GM12878 (cell line): ENCODE data around the gene RGS5. TPM values are rescaled to one million over a fixed set of nuclear protein-coding genes. Genes with fewer than 3 reads are reported as not detected.

Experiments
- ATAC-seq: fragments of 200-7000 bp; cut with Tn5 transposase; 3 replicates; pipeline ENCODE4 v1.9.1; 2020; ENCODE audit warnings: mild to moderate bottlenecking, moderate library complexity
- BruUV-seq: library from RNA; stranded (reverse); fragments of 400-500 nt; replicated peaks from 2 replicates; lab custom pipeline; 2021; lab: Mats Ljungman, UMichigan
- CTCF ChIA-PET: fragments of 300-600 bp; sonication (Branson Sonifier 250); formaldehyde crosslinking; extraction: SDS; loops from one replicate; lab custom pipeline; 2021; ENCODE audit warnings: inconsistent platforms; lab: Yijun Ruan, JAX
- POLR2A ChIA-PET: fragments of 350-600 bp; formaldehyde crosslinking; extraction: SDS; loops from one replicate; lab custom pipeline; 2021; ENCODE audit warnings: inconsistent platforms; lab: Charles Lee
- RAD21 ChIA-PET: fragments of 300-600 bp; sonication (Branson Sonifier 250); formaldehyde crosslinking; loops from one replicate; lab custom pipeline; 2023; ENCODE audit warnings: antibody characterized with exemption; ENCODE audit not compliant: unreplicated experiment; lab: Charles Lee
- SMC1A ChIA-PET: fragments of 300-600 bp; sonication (Branson Sonifier 250); formaldehyde crosslinking; loops from one replicate; lab custom pipeline; 2023; ENCODE audit not compliant: unreplicated experiment, uncharacterized antibody; lab: Charles Lee
- DNase-seq: peaks from one replicate; pipeline ENCODE4 v3.0.0-alpha.2; 2011; ENCODE audit warnings: low read depth, low spot score
- FAIRE-seq: peaks from 3 replicates; lab custom pipeline; 2011; peaks lifted over from hg19 to GRCh38; lab: Jason Lieb, UNC
- H2AFZ ChIP-seq: 2 replicates; pipeline ENCODE4 v1.6.0; 2011; ENCODE audit warnings: low read depth, low read length, control low read depth; ENCODE audit not compliant: control insufficient read depth
- H3K27ac ChIP-seq: 2 replicates; pipeline ENCODE4 v1.5.1; 2011; ENCODE audit warnings: control low read depth; ENCODE audit not compliant: control insufficient read depth, insufficient read depth
- H3K27me3 ChIP-seq, 2 experiments: replicated peaks in 1 of 2; 2 replicates each; pipeline versions ENCODE4 v1.6.0 to v1.6.1; 2011; ENCODE audit warnings: low read length in 1 of 2; ENCODE audit not compliant: control insufficient read depth in 2 of 2, insufficient read depth in 2 of 2
- H3K36me3 ChIP-seq, 2 experiments: 2 replicates each; pipeline ENCODE4 v1.5.1; 2011; ENCODE audit warnings: low read length in 1 of 2; ENCODE audit not compliant: control insufficient read depth in 2 of 2, insufficient read depth in 2 of 2
- H3K4me1 ChIP-seq: 2 replicates; pipeline ENCODE4 v1.6.1; 2011; ENCODE audit warnings: mild to moderate bottlenecking, low read length, moderate library complexity, mixed read lengths; ENCODE audit not compliant: control insufficient read depth, insufficient read depth
- H3K4me2 ChIP-seq: 2 replicates; pipeline ENCODE4 v1.6.0; 2011; ENCODE audit warnings: control low read depth; ENCODE audit not compliant: control insufficient read depth, insufficient read depth
- H3K4me3 ChIP-seq: fragments of 200-600 bp; sonication (generic); 2 replicates; pipeline ENCODE4 v1.5.1; 2016
- H3K79me2 ChIP-seq: 2 replicates; pipeline ENCODE4 v1.6.0; 2011; ENCODE audit warnings: low read length; ENCODE audit not compliant: control insufficient read depth, insufficient read depth
- H3K9ac ChIP-seq: 2 replicates; pipeline ENCODE4 v1.8.0; 2011; ENCODE audit warnings: low read length, control low read depth, mixed read lengths; ENCODE audit not compliant: control insufficient read depth, insufficient read depth
- H3K9me3 ChIP-seq: replicated peaks from 3 replicates; pipeline ENCODE4 v1.5.1; 2011; ENCODE audit warnings: mild to moderate bottlenecking, low read length; ENCODE audit not compliant: control insufficient read depth, insufficient read depth
- H4K20me1 ChIP-seq: 2 replicates; pipeline ENCODE4 v1.6.0; 2011; ENCODE audit not compliant: control insufficient read depth, insufficient read depth
- BHLHE40 ChIP-seq, 2 experiments: fragments of 450-650 bp in 1 of 2; IDR thresholded peaks; 2 replicates each; pipeline ENCODE4 v1.6.1; 2011 to 2017; ENCODE audit warnings: low read depth in 2 of 2, borderline replicate concordance in 1 of 2, improper control_type of control experiment in 1 of 2, low read length in 1 of 2, mild to moderate bottlenecking in 1 of 2
- HDAC2 ChIP-seq: fragments of 200-600 bp; sonication (generic); IDR thresholded peaks from 2 replicates; pipeline ENCODE4 v1.6.1; 2017
- SMAD5 ChIP-seq: IDR thresholded peaks from 2 replicates; pipeline ENCODE4 v1.6.1; 2016; ENCODE audit warnings: antibody characterized with exemption, low read depth
- WGBS: methylation state at CpG from one replicate; pipeline ENCODE4 v1.1.6; 2016; ENCODE audit warnings: low lambda C conversion rate; ENCODE audit not compliant: insufficient replicate concordance, insufficient coverage; ENCODE audit errors: missing lambda C conversion rate; 5-methylcytosine and 5-hydroxymethylcytosine counted together
- in situ Hi-C: fragments of 300-500 bp; cut with MboI; formaldehyde crosslinking; loops from 9 replicates; pipeline ENCODE4 v1.14.3; 2018; ENCODE audit warnings: mixed read lengths
- intact Hi-C: fragments of 100-400 bp; cut with micrococcal nuclease; formaldehyde crosslinking; loops from one replicate; pipeline ENCODE4 v1.14.2; 2022; ENCODE audit not compliant: unreplicated experiment
- polyA plus RNA-seq, 11 experiments: library from polyadenylated mRNA; depleted of rRNA in 4 of 11; unstranded in 6 of 11; stranded (reverse) in 5 of 11; fragments of >200 nt; fragmentation: Nextera tagmentation in 4 of 11; fragmentation: Illumina TruSeq in 1 of 11; extraction: Ambion mirVana in 4 of 11; extraction: Trizol in 1 of 11; gene quantifications; 1 replicate in 1 of 11; 2 replicates in 10 of 11; pipeline versions ENCODE4 v1.2.1 to v1.2.3, GENCODE V29; 2011 to 2016; ENCODE audit warnings: inconsistent platforms in 2 of 11, missing spikeins in 2 of 11, low read depth in 1 of 11
- total RNA-seq, 4 experiments: library from RNA; depleted of rRNA in 3 of 4; stranded (reverse); fragments of >200 nt in 3 of 4; fragmentation: Illumina TruSeq in 1 of 4; extraction: Trizol in 1 of 4; gene quantifications; 2 replicates each; pipeline versions ENCODE4 v1.2.1 to v1.2.3, GENCODE V29; 2013 to 2021
- TF ChIP-seq, protein P1 (sequence below): fragments of 450-650 bp; IDR thresholded peaks from 2 replicates; pipeline ENCODE4 v1.6.1; 2017; ENCODE audit warnings: mild to moderate bottlenecking, moderate library complexity

Gene RGS5
- total and polyA plus RNA-seq, 10 of the 15 experiments (the other 5 are each of a cell fraction or from before 2014, with no cell fraction given), result 0.63 to 7.4 (median 2.8) TPM

- DNase-seq (no peak), FAIRE-seq (no peak), ATAC-seq (no peak)
- Histone ChIP-seq H3K36me3 (no peaks in the 10 kb centered on the region), H3K9me3 (no peaks in the 10 kb centered on the region), H3K27me3 (no peaks in the 10 kb centered on the region), H3K27ac (no peak overlapping the region), H3K4me3 (no peak overlapping the region), H3K79me2 (no peaks in the 10 kb centered on the region), H2AFZ (no peak overlapping the region), H3K4me2 (no peak overlapping the region), H4K20me1 (no peaks in the 10 kb centered on the region), H3K9ac (no peak overlapping the region), H3K4me1 (no peaks in the 10 kb centered on the region)
- intact Hi-C loops (no loop called here), in situ Hi-C loops (no loop called here)
- TF ChIP-seq SMAD5 (no peak), HDAC2 (no peak), BHLHE40 (IDR thresholded peaks at IDR 0.05; ENCODE audit: borderline replicate concordance in 1 of 2, low read depth in 2 of 2, low read length in 1 of 2) (no peak)
- TF ChIP-seq, protein P1, sequence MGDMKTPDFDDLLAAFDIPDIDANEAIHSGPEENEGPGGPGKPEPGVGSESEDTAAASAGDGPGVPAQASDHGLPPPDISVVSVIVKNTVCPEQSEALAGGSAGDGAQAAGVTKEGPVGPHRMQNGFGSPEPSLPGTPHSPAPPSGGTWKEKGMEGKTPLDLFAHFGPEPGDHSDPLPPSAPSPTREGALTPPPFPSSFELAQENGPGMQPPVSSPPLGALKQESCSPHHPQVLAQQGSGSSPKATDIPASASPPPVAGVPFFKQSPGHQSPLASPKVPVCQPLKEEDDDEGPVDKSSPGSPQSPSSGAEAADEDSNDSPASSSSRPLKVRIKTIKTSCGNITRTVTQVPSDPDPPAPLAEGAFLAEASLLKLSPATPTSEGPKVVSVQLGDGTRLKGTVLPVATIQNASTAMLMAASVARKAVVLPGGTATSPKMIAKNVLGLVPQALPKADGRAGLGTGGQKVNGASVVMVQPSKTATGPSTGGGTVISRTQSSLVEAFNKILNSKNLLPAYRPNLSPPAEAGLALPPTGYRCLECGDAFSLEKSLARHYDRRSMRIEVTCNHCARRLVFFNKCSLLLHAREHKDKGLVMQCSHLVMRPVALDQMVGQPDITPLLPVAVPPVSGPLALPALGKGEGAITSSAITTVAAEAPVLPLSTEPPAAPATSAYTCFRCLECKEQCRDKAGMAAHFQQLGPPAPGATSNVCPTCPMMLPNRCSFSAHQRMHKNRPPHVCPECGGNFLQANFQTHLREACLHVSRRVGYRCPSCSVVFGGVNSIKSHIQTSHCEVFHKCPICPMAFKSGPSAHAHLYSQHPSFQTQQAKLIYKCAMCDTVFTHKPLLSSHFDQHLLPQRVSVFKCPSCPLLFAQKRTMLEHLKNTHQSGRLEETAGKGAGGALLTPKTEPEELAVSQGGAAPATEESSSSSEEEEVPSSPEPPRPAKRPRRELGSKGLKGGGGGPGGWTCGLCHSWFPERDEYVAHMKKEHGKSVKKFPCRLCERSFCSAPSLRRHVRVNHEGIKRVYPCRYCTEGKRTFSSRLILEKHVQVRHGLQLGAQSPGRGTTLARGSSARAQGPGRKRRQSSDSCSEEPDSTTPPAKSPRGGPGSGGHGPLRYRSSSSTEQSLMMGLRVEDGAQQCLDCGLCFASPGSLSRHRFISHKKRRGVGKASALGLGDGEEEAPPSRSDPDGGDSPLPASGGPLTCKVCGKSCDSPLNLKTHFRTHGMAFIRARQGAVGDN, result no peak
- CTCF ChIA-PET, result no interaction called here
- no TSS peak for BruUV-seq
- RAD21 ChIA-PET, result no interaction called here
- SMC1A ChIA-PET, result no interaction called here
- 47% methylated on average over 1 of the region's 1 CpG for WGBS
- POLR2A ChIA-PET, result no interaction called here
These were observed 34.7 kb downstream of the RGS5 start for GRCh38 chr1:163168053-163168452.
